HG03460 (cell line): ENCODE data around the gene TLCD3B.

ENCODE experiments used
- ATAC-seq: cut with Tn5 transposase; IDR thresholded peaks from one replicate; pipeline ENCODE4 v1.9.1; 2021; ENCODE audit not compliant: unreplicated experiment

The TLCD3B gene

GRCh38 chr16:29991571-29991904 is 39.5 kb downstream of the TLCD3B start:
- no peak for ATAC-seq

GRCh38 chr16:29990883-29991570 is 40.0 kb downstream of the TLCD3B start:
- no peak for ATAC-seq

GRCh38 chr16:29990034-29990433 is 41.0 kb downstream of the TLCD3B start:
- ATAC-seq, result no peak

GRCh38 chr16:29989111-29989858 is 41.8 kb downstream of the TLCD3B start:
- no peak for ATAC-seq

- no peak for ATAC-seq
Observed at GRCh38 chr16:29988346-29989075, 42.6 kb downstream of the TLCD3B start.

GRCh38 chr16:29987371-29988085 is 43.5 kb downstream of the TLCD3B start:
- ATAC-seq, result no peak

GRCh38 chr16:29986931-29987330 is 44.1 kb downstream of the TLCD3B start:
- ATAC-seq, result no peak

- no peak for ATAC-seq
Observed at GRCh38 chr16:29986231-29986630, 44.8 kb downstream of the TLCD3B start.

- no peak for ATAC-seq
Observed at GRCh38 chr16:29985271-29985811, 45.7 kb downstream of the TLCD3B start.

- ATAC-seq, result no peak
Observed at GRCh38 chr16:29984764-29985147, 46.3 kb downstream of the TLCD3B start.

- no peak for ATAC-seq
Observed at GRCh38 chr16:29984137-29984763, 46.8 kb downstream of the TLCD3B start.

- ATAC-seq, result no peak
Observed at GRCh38 chr16:29983420-29984136, 47.5 kb downstream of the TLCD3B start.

GRCh38 chr16:29982560-29983419 is 48.3 kb downstream of the TLCD3B start:
- ATAC-seq, result no peak

- ATAC-seq, result no peak
Observed at GRCh38 chr16:29978564-29979270, 52.4 kb downstream of the TLCD3B start.

GRCh38 chr16:29978081-29978480 is 53.0 kb downstream of the TLCD3B start:
- ATAC-seq, result no peak

GRCh38 chr16:29977063-29977825 is 53.8 kb downstream of the TLCD3B start:
- no peak for ATAC-seq

GRCh38 chr16:29975811-29976511 is 55.1 kb downstream of the TLCD3B start:
- ATAC-seq, result no peak
